Subcutaneous adipose tissue (tissue), 4 donors: ENCODE data around the gene ARFGAP3. TPM values are rescaled to one million over a fixed set of nuclear protein-coding genes. Genes with fewer than 3 reads are reported as not detected.

Source experiments
- CTCF ChIP-seq: fragments of 450-650 bp; IDR thresholded peaks from one replicate; pipeline ENCODE4 v1.5.1; 2016; ENCODE audit warnings: low read depth, mild to moderate bottlenecking, control low read depth, antibody characterized with exemption, moderate library complexity
- total RNA-seq, 4 donors: library from RNA; depleted of rRNA; stranded (reverse); fragments of >200 nt; gene quantifications; one replicate each; pipeline ENCODE4 v1.1.0, GENCODE V29; 2016

ARFGAP3 gene
- total RNA-seq, 4 donors from 2014 or later: 31.8 to 72.1 (median 50.8) TPM

GRCh38 chr22:42857845-42858481, 890 bp upstream of the ARFGAP3 start:
- TF ChIP-seq CTCF: no peak

GRCh38 chr22:42856179-42856864, 751 bp downstream of the ARFGAP3 start:
- no peak for TF ChIP-seq CTCF

GRCh38 chr22:42855721-42856120, 1.4 kb downstream of the ARFGAP3 start:
- no peak for TF ChIP-seq CTCF

- no peak for TF ChIP-seq CTCF
Measured at GRCh38 chr22:42855211-42855610, 1.9 kb downstream of the ARFGAP3 start.

GRCh38 chr22:42848941-42849550, 8.0 kb downstream of the ARFGAP3 start:
- no peak for TF ChIP-seq CTCF

GRCh38 chr22:42847110-42847509, 10.0 kb downstream of the ARFGAP3 start:
- no peak for TF ChIP-seq CTCF

- TF ChIP-seq CTCF: no peak
Measured at GRCh38 chr22:42844756-42845155, 12.3 kb downstream of the ARFGAP3 start.
